K562 (cell line): ENCODE measurements around the gene ITPR1.

Experiments
- REST ChIP-seq, 2 experiments: fragments of 450-650 bp; formaldehyde crosslinking in 1 of 2; IDR thresholded peaks; 2 replicates each; pipeline versions ENCODE4 v1.4.0 to v1.6.1; 2014 to 2020; ENCODE audit warnings: mild to moderate bottlenecking in 2 of 2, borderline replicate concordance in 1 of 2, low read depth in 1 of 2
- THRA ChIP-seq: fragments of 450-650 bp; IDR thresholded peaks from 2 replicates; pipeline ENCODE4 v1.6.1; 2017; ENCODE audit warnings: mild to moderate bottlenecking, moderate library complexity
- ZNF354B ChIP-seq: fragments of 250-450 bp; sonication (Bioruptor Pico); IDR thresholded peaks from 2 replicates; pipeline ENCODE4 v1.4.0; 2020
- ZNF436 ChIP-seq: fragments of 250-450, 450-650 bp; sonication (Bioruptor Pico); formaldehyde crosslinking; IDR thresholded peaks from 2 replicates; pipeline ENCODE4 v1.7.0; 2020; ENCODE audit warnings: mild to moderate bottlenecking

- 0 out of 2 replicates have a peak, but pooled peaks have one; percentile 6 for TF ChIP-seq REST (IDR thresholded peaks at IDR 0.05; ENCODE audit: borderline replicate concordance)
- TF ChIP-seq REST (CRISPR knock-in tag; IDR thresholded peaks at IDR 0.05; ENCODE audit: low read depth): no peak
- TF ChIP-seq ZNF436 (CRISPR knock-in tag): no peak
- no peak for TF ChIP-seq ZNF354B (CRISPR knock-in tag)
- no peak for TF ChIP-seq THRA
Observed at GRCh38 chr3:4750306-4750968, 257.3 kb downstream of the ITPR1 start.
